H9 (cell line): ENCODE measurements around the gene PDGFB. TPM values are rescaled to one million over a fixed set of nuclear protein-coding genes. Genes with fewer than 3 reads are reported as not detected.
A peak's percentile ranks its signal among the peaks of the same experiment; 100 is the strongest.

Experiments used
- DNase-seq: peaks from one replicate; pipeline ENCODE4 v3.0.0-alpha.2; 2017
- H2AFZ ChIP-seq: one replicate; pipeline ENCODE4 v1.6.1; 2013; ENCODE audit warnings: mild to moderate bottlenecking, low read length, control low read depth, moderate library complexity
- H2AK5ac ChIP-seq: 2 replicates; pipeline ENCODE4 v1.6.1; 2013; ENCODE audit warnings: low read length, control low read depth, mixed read lengths; ENCODE audit not compliant: insufficient read length
- H2BK120ac ChIP-seq: one replicate; pipeline ENCODE4 v1.6.1; 2013; ENCODE audit warnings: low read depth, mild to moderate bottlenecking, low read length, control low read depth, inconsistent platforms; ENCODE audit not compliant: poor library complexity, severe bottlenecking
- H2BK12ac ChIP-seq: 2 replicates; pipeline ENCODE4 v1.6.1; 2013; ENCODE audit warnings: low read length, control low read depth, mixed read lengths, low read depth; ENCODE audit not compliant: insufficient read length
- H2BK15ac ChIP-seq: 2 replicates; pipeline ENCODE4 v1.6.1; 2013; ENCODE audit warnings: low read depth, low read length, control low read depth
- H2BK20ac ChIP-seq: one replicate; pipeline ENCODE4 v1.6.1; 2013; ENCODE audit warnings: low read depth, mild to moderate bottlenecking, low read length, control low read depth, inconsistent platforms; ENCODE audit not compliant: poor library complexity, severe bottlenecking
- H2BK5ac ChIP-seq: 2 replicates; pipeline ENCODE4 v1.6.1; 2013; ENCODE audit warnings: low read length, control low read depth, mixed read lengths; ENCODE audit not compliant: insufficient read length
- H3K14ac ChIP-seq: 2 replicates; pipeline ENCODE4 v1.6.1; 2013; ENCODE audit warnings: low read length, control low read depth; ENCODE audit not compliant: insufficient read depth
- H3K18ac ChIP-seq: 2 replicates; pipeline ENCODE4 v1.6.1; 2013; ENCODE audit warnings: low read depth, mild to moderate bottlenecking, mixed read lengths, low read length, control low read depth; ENCODE audit not compliant: insufficient read length
- H3K23ac ChIP-seq: 2 replicates; pipeline ENCODE4 v1.6.1; 2013; ENCODE audit warnings: low read length, control low read depth, mixed read lengths, low read depth; ENCODE audit not compliant: insufficient read length
- H3K23me2 ChIP-seq: 2 replicates; pipeline ENCODE4 v1.6.1; 2013; ENCODE audit warnings: low read depth, mild to moderate bottlenecking, mixed read lengths, low read length, control low read depth; ENCODE audit not compliant: insufficient read length, poor library complexity, severe bottlenecking
- H3K27ac ChIP-seq: 2 replicates; pipeline ENCODE4 v1.5.1; 2013; ENCODE audit warnings: low read length, control low read depth, mixed read lengths, low read depth; ENCODE audit not compliant: insufficient read length
- H3K27me3 ChIP-seq: 2 replicates; pipeline ENCODE4 v1.6.1; 2013; ENCODE audit warnings: low read length, control low read depth, inconsistent platforms; ENCODE audit not compliant: insufficient read depth
- H3K4ac ChIP-seq: 2 replicates; pipeline ENCODE4 v1.6.1; 2013; ENCODE audit warnings: low read depth, mild to moderate bottlenecking, control low read depth, inconsistent platforms, low read length, moderate library complexity
- H3K4me1 ChIP-seq: 2 replicates; pipeline ENCODE4 v1.6.1; 2013; ENCODE audit warnings: low read length, control low read depth, inconsistent platforms; ENCODE audit not compliant: insufficient read depth
- H3K4me2 ChIP-seq: 2 replicates; pipeline ENCODE4 v1.6.1; 2013; ENCODE audit warnings: low read length, control low read depth, mixed read lengths; ENCODE audit not compliant: insufficient read length, insufficient read depth
- H3K56ac ChIP-seq: 2 replicates; pipeline ENCODE4 v1.6.1; 2013; ENCODE audit warnings: low read depth, mild to moderate bottlenecking, mixed read lengths, low read length, control low read depth; ENCODE audit not compliant: insufficient read length
- H3K79me1 ChIP-seq: 2 replicates; pipeline ENCODE4 v1.6.1; 2013; ENCODE audit warnings: low read depth, mild to moderate bottlenecking, moderate library complexity, low read length, control low read depth, inconsistent platforms; ENCODE audit not compliant: insufficient read depth, poor library complexity, severe bottlenecking
- H3K79me2 ChIP-seq: 2 replicates; pipeline ENCODE4 v1.6.1; 2013; ENCODE audit warnings: low read length, control low read depth, inconsistent platforms; ENCODE audit not compliant: insufficient read depth
- H3K9ac ChIP-seq: 2 replicates; pipeline ENCODE4 v1.6.1; 2013; ENCODE audit warnings: low read length, control low read depth, mixed read lengths; ENCODE audit not compliant: insufficient read length; ENCODE audit errors: extremely low read depth
- H3K9me3 ChIP-seq: one replicate; pipeline ENCODE4 v1.6.1; 2013; ENCODE audit warnings: low read depth, low read length, inconsistent platforms; ENCODE audit not compliant: control insufficient read depth
- H3T11ph ChIP-seq: one replicate; pipeline ENCODE4 v1.6.1; 2013; ENCODE audit warnings: mild to moderate bottlenecking, low read length, control low read depth, inconsistent platforms
- H4K20me1 ChIP-seq: one replicate; pipeline ENCODE4 v1.6.1; 2013; ENCODE audit not compliant: control insufficient read depth, insufficient read length, insufficient read depth
- H4K5ac ChIP-seq: 2 replicates; pipeline ENCODE4 v1.6.1; 2013; ENCODE audit warnings: low read depth, mild to moderate bottlenecking, mixed read lengths, low read length, control low read depth; ENCODE audit not compliant: insufficient read length
- H4K8ac ChIP-seq: replicated peaks from 2 replicates; pipeline ENCODE4 v1.6.1; 2013; ENCODE audit warnings: low read length, control low read depth, mixed read lengths, low read depth; ENCODE audit not compliant: insufficient read length
- H4K91ac ChIP-seq: 2 replicates; pipeline ENCODE4 v1.6.1; 2013; ENCODE audit warnings: low read depth, mild to moderate bottlenecking, moderate library complexity, mixed read lengths, low read length, control low read depth; ENCODE audit not compliant: insufficient read length
- H3K27ac Mint-ChIP-seq, 3 experiments: 2 replicates in 2 of 3; 3 replicates in 1 of 3; pipeline ENCODE4 v1.8.0; 2020 to 2021; ENCODE audit warnings: mixed read lengths in 3 of 3, mild to moderate bottlenecking in 1 of 3, moderate library complexity in 1 of 3
- H3K27me3 Mint-ChIP-seq: 2 replicates; pipeline ENCODE4 v1.8.0; 2021; ENCODE audit warnings: low read depth, mild to moderate bottlenecking, moderate library complexity, mixed read lengths
- H3K36me3 Mint-ChIP-seq, 3 experiments: 2 replicates in 2 of 3; 3 replicates in 1 of 3; pipeline ENCODE4 v1.8.0; 2020 to 2021; ENCODE audit warnings: low read depth in 3 of 3, mixed read lengths in 3 of 3; ENCODE audit not compliant: insufficient read depth in 1 of 3
- H3K4me1 Mint-ChIP-seq, 2 experiments: 2 replicates each; pipeline ENCODE4 v1.8.0; 2020; ENCODE audit warnings: mixed read lengths in 2 of 2
- H3K4me3 Mint-ChIP-seq, 2 experiments: 2 replicates in 1 of 2; 3 replicates in 1 of 2; pipeline ENCODE4 v1.8.0; 2020 to 2021; ENCODE audit warnings: mild to moderate bottlenecking in 2 of 2, mixed read lengths in 2 of 2, moderate library complexity in 1 of 2
- H3K9me3 Mint-ChIP-seq, 2 experiments: 2 replicates in 1 of 2; 3 replicates in 1 of 2; pipeline ENCODE4 v1.8.0; 2020; ENCODE audit warnings: mild to moderate bottlenecking in 2 of 2, mixed read lengths in 2 of 2, moderate library complexity in 1 of 2
- WGBS: extraction: QIAGEN DNeasy Blood & Tissue Kit; methylation state at CpG from one replicate; pipeline ENCODE4 v1.1.7; 2013; ENCODE audit warnings: missing lambda C conversion rate, low lambda C conversion rate, mixed read lengths; ENCODE audit not compliant: insufficient read length; ENCODE audit errors: extremely low coverage; 5-methylcytosine and 5-hydroxymethylcytosine counted together
- total RNA-seq: library from RNA; stranded (reverse); gene quantifications from 2 replicates; pipeline ENCODE4 v1.2.1, GENCODE V29; 2021
- TF ChIP-seq, protein P1 (sequence below): fragments of 200-600 bp; sonication (generic); conservative IDR thresholded peaks from 3 replicates; pipeline ENCODE4 v1.8.0; 2021; ENCODE audit warnings: antibody characterized with exemption, mild to moderate bottlenecking

PDGFB gene
- total RNA-seq, 1 experiment from 2014 or later: 6.1 TPM

DNA sequence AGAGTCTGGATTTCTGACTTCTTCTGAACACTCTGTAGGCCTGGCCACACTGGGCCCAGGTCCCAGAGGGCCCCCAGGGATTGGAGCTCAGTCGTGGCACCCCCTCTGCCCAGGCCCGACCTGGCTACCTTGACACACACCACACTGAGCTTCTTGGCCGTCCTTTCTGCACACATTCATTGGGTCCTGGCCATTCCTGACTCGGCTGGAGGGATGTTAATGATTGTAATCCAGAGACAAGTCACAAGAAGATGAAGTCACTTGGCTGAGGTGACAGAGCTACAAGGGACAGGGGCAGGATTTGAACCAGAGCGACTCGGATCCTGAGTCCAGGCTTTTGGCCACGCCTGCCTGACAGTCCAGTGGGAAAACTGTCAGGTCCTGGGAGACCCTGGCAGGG is 23.9 kb upstream of the PDGFB start:
- no peak overlapping the region for H4K5ac ChIP-seq
- H3K27me3 Mint-ChIP-seq: peaks cover 2% of the 10 kb centered on the region; the same call in 1 of the 2 replicates
- H2BK15ac ChIP-seq: no peak overlapping the region
- peak overlapping the region in 2 of 3 experiments; percentile 23 to 72; a peak in 4 of 7 replicates for H3K27ac Mint-ChIP-seq
- H3K14ac ChIP-seq: no peak overlapping the region
- H3K79me2 ChIP-seq: no peaks in the 10 kb centered on the region
- no CpG with 5 or more reads among the region's 7 CpGs for WGBS
- no peak overlapping the region for H4K8ac ChIP-seq
- no peak overlapping the region for H2AFZ ChIP-seq
- no peaks in the 10 kb centered on the region for H3K23me2 ChIP-seq
- H3K9ac ChIP-seq: no peak overlapping the region
- no peak overlapping the region for H3K18ac ChIP-seq
- H2BK5ac ChIP-seq: no peak overlapping the region
- H3K4me1 Mint-ChIP-seq: peaks cover 13 to 15% of the 10 kb centered on the region in 2 experiments
- H3K56ac ChIP-seq: no peak overlapping the region
- H4K91ac ChIP-seq: no peak overlapping the region
- no peak overlapping the region for H3K4ac ChIP-seq
- no peak overlapping the region for H2AK5ac ChIP-seq
- H3K4me3 Mint-ChIP-seq: no peak overlapping the region
- peaks cover 5 to 6% of the 10 kb centered on the region in 2 experiments for H3K9me3 Mint-ChIP-seq
- H3K27ac ChIP-seq: no peak overlapping the region
- peaks cover 1 to 7% (median 6%) of the 10 kb centered on the region in 3 experiments; a peak in 3 of 7 replicates for H3K36me3 Mint-ChIP-seq
- H2BK12ac ChIP-seq: no peak overlapping the region
- TF ChIP-seq, protein P1, sequence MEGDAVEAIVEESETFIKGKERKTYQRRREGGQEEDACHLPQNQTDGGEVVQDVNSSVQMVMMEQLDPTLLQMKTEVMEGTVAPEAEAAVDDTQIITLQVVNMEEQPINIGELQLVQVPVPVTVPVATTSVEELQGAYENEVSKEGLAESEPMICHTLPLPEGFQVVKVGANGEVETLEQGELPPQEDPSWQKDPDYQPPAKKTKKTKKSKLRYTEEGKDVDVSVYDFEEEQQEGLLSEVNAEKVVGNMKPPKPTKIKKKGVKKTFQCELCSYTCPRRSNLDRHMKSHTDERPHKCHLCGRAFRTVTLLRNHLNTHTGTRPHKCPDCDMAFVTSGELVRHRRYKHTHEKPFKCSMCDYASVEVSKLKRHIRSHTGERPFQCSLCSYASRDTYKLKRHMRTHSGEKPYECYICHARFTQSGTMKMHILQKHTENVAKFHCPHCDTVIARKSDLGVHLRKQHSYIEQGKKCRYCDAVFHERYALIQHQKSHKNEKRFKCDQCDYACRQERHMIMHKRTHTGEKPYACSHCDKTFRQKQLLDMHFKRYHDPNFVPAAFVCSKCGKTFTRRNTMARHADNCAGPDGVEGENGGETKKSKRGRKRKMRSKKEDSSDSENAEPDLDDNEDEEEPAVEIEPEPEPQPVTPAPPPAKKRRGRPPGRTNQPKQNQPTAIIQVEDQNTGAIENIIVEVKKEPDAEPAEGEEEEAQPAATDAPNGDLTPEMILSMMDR: no peak
- H3K27me3 ChIP-seq: no peaks in the 10 kb centered on the region
- H2BK120ac ChIP-seq: no peak overlapping the region
- no peaks in the 10 kb centered on the region for H3K9me3 ChIP-seq
- H3K4me2 ChIP-seq: no peak overlapping the region
- no peak overlapping the region for H3T11ph ChIP-seq
- H4K20me1 ChIP-seq: no peaks in the 10 kb centered on the region
- no peaks in the 10 kb centered on the region for H3K79me1 ChIP-seq
- no peaks in the 10 kb centered on the region for H3K4me1 ChIP-seq
- no peak for DNase-seq
- no peak overlapping the region for H2BK20ac ChIP-seq
- no peak overlapping the region for H3K23ac ChIP-seq
